NOMO-1 (cell line): ENCODE results near the gene CPSF7.

Experiments used
- DNase-seq, 2 experiments: peaks; one replicate each; lab custom pipeline; 2025; ENCODE audit not compliant: unreplicated experiment in 2 of 2; lab: John Stamatoyannopoulos, UW

The CPSF7 gene

GRCh38 chr11:61358566-61358965 is 71.2 kb downstream of the CPSF7 start:
- DNase-seq, result no peak

DNA sequence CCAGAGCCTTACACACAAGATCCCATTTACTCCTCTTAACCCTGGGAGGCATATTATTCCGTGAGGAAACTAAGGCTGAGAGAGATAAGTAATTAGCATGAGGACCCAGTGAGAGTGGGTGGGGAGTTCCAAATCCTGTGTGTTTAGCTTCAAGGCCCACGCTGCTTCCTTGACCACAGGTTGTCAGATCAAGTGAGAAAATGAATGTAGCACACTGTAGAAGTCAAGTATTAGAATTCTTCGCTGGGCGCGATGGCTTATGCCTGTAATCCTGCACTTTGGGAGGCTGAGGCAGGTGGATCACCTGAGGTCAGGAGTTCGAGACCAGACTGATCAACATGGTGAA is 71.9 kb downstream of the CPSF7 start:
- no peak for DNase-seq

DNA sequence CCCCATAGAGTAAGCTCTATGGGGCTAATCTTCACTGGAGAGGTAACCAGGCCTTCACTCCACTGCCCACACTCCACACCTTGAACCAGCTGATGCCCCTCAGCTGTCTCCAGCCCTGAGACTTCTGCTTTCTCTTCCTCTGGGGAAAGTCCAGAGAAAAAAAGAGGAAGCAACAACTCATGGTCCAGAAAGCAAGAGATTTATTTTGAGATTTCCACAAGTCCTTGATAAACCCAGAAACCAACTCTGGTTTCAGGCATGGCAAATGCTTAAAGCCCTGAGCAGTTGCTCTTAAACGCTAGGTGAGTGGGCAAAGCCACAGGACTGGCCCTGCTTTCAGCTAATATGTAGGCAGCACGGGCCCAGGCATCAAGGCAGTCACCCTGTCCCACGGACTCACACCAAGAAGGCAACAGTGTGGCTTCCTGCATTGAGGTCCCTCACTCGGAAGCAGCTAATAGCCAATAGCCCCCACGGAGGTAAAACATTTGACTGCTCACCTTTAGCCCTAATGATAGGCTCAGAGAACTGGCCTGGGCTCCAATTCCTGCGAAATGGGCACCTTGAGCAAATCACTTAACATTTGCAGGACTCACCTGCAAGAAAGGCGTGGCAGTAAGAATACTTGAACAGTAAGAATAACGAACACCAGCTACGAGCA is 72.4 kb downstream of the CPSF7 start:
- peak; percentile 82 to 91 for DNase-seq

DNA sequence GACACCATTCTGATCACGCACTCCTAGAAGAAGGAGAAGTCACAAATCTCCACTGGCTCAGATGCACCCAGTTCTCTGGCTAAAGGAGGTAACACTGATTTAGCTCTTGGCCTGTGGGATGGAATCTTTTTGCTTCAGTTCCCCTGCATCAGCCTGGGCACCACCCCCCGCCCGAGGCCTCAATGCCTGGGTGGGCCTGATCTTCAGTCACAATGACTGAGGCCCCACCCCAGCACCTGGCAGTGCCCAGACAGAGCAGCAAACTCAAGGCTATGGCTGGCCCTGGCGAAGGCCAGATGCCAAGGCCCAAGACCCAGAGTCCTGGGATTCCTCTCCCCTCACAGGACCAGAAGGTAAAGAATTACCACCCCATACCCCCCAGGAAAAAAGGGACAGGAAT is 73.1 kb downstream of the CPSF7 start:
- no peak for DNase-seq

DNA sequence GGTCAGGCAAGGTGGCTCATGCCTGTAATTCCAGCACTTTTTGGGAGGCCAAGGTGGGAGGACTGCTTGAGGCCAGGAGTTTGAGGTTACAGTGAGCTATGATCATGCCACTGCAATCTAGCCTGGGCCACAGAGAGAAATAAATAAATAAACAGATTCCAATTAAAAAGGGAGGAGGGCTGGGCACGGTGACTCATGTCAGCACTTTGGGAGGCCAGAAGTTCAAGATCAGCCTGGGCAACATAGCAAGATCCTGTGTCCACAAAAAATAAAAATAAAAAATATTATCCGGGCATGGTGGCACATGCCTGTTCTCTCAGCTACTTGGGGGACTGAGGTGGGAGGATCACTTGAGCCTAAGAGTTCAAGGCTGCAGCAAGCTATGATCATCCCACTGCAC is 75.6 kb downstream of the CPSF7 start:
- no peak for DNase-seq

- DNase-seq, result no peak
Observed at GRCh38 chr11:61353131-61354067, 76.4 kb downstream of the CPSF7 start.
